ENCODE results near the gene TWIST2. TPM values are rescaled to one million over a fixed set of nuclear protein-coding genes. Genes with fewer than 3 reads are reported as not detected.

Gene TWIST2
- total and polyA plus RNA-seq, 9 of the 15 experiments (the other 6 are each of a cell fraction or from before 2014, with no cell fraction given) = not detected

- in situ Hi-C loops (cut with MboI) (no loop called here), intact Hi-C loops (cut with micrococcal nuclease) (no loop called here)
- TF ChIP-seq ZNF41 (CRISPR knock-in tag; conservative IDR thresholded peaks at IDR 0.05) (no peak), EWSR1 (IDR thresholded peaks at IDR 0.05; ENCODE audit: borderline replicate concordance, low read depth, partially characterized antibody) (no peak), NCOR1 (IDR thresholded peaks at IDR 0.05) (no peak)
- Histone ChIP-seq H2AFZ (ENCODE audit: low read depth, low read length) (no peak overlapping the region), H3K9me1 (ENCODE audit: control insufficient read depth, insufficient read depth, low read length) (peaks cover 2% of the 10 kb centered on the region), H3K27me3 (ENCODE audit: control insufficient read depth in 2 of 2, insufficient read depth in 2 of 2, low read length in 2 of 2) (peaks cover 0 to 20% of the 10 kb centered on the region in 2 experiments; a peak in 2 of 5 replicates), H3K79me2 (ENCODE audit: control insufficient read depth, insufficient read depth, low read length) (no peaks in the 10 kb centered on the region), H3K4me1 (replicated peaks in 1 of 2; ENCODE audit: control insufficient read depth in 2 of 2, insufficient read depth in 2 of 2, low read length in 2 of 2) (no peaks in the 10 kb centered on the region), H3K9me3 (replicated peaks; ENCODE audit: control insufficient read depth, insufficient read depth, low read depth, low read length) (no peaks in the 10 kb centered on the region), H3K4me3 (no peak overlapping the region), H3K36me3 (ENCODE audit: control insufficient read depth, insufficient read depth, low read length) (no peaks in the 10 kb centered on the region), H4K20me1 (replicated peaks; ENCODE audit: control insufficient read depth, insufficient read depth, low read length) (no peaks in the 10 kb centered on the region), H3K4me2 (ENCODE audit: insufficient read depth, low read length) (no peak overlapping the region), H3K9ac (ENCODE audit: insufficient read depth in 1 of 2, low read depth in 2 of 2, low read length in 2 of 2) (no peak overlapping the region), H3K27ac (ENCODE audit: extremely low read depth, low read depth, low read length) (no peak overlapping the region)
- DNase-seq (ENCODE audit: extremely low read depth in 1 of 4, low spot score in 3 of 4) (no peak), ATAC-seq (no peak), FAIRE-seq (no peak)
- 2% methylated on average over 11 of the region's 24 CpGs for WGBS (ENCODE audit: insufficient coverage, low coverage, missing lambda C conversion rate)
- POLR2A ChIA-PET = interaction anchor here (0.6 to 0.7 kb wide), 2 partner anchors 18 to 256 kb away, joined by 3 read pairs; no protein-coding TSS in a partner anchor
- BruUV-seq (replicated peaks) = no TSS peak
- CTCF ChIA-PET (ENCODE audit: low intra/inter-chr PET ratio) = no interaction called here
These were observed 79.1 kb downstream of the TWIST2 start for GRCh38 chr2:238926761-238927611.

All from K562 (cell line).